OCI-LY3 (cell line): ENCODE data around the gene GNAI1.

Experiments
- CTCF ChIP-seq: fragments of 200-600, 300-600 bp; sonication (generic); IDR thresholded peaks from 2 replicates; pipeline ENCODE4 v1.5.1; 2014; ENCODE audit warnings: antibody characterized with exemption, low read length, low read depth
- EZH2phosphoT487 ChIP-seq: fragments of 200-600 bp; shearing (Covaris generic); IDR thresholded peaks from 2 replicates; pipeline ENCODE4 v1.6.1; 2018; ENCODE audit warnings: antibody characterized with exemption, mixed run types, low read depth

- TF ChIP-seq CTCF (no peak), EZH2phosphoT487 (no peak)
Observed at GRCh38 chr7:80199051-80199450, 64.4 kb downstream of the GNAI1 start.
